Fibroblast of skin of right quadriceps (primary cell): ENCODE data around the gene ZFHX3.
"Not testable (repeated sequence)": the region's sequence is repeated elsewhere in the genome, so short reads cannot be mapped to it uniquely, and the experiment has no call there.

Source experiments
- DNase-seq: peaks from one replicate; pipeline ENCODE4 v3.0.0-alpha.2; 2013

ZFHX3 gene, protein sequence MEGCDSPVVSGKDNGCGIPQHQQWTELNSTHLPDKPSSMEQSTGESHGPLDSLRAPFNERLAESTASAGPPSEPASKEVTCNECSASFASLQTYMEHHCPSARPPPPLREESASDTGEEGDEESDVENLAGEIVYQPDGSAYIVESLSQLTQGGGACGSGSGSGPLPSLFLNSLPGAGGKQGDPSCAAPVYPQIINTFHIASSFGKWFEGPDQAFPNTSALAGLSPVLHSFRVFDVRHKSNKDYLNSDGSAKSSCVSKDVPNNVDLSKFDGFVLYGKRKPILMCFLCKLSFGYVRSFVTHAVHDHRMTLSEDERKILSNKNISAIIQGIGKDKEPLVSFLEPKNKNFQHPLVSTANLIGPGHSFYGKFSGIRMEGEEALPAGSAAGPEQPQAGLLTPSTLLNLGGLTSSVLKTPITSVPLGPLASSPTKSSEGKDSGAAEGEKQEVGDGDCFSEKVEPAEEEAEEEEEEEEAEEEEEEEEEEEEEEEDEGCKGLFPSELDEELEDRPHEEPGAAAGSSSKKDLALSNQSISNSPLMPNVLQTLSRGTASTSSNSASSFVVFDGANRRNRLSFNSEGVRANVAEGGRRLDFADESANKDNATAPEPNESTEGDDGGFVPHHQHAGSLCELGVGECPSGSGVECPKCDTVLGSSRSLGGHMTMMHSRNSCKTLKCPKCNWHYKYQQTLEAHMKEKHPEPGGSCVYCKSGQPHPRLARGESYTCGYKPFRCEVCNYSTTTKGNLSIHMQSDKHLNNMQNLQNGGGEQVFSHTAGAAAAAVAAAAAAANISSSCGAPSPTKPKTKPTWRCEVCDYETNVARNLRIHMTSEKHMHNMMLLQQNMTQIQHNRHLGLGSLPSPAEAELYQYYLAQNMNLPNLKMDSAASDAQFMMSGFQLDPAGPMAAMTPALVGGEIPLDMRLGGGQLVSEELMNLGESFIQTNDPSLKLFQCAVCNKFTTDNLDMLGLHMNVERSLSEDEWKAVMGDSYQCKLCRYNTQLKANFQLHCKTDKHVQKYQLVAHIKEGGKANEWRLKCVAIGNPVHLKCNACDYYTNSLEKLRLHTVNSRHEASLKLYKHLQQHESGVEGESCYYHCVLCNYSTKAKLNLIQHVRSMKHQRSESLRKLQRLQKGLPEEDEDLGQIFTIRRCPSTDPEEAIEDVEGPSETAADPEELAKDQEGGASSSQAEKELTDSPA (N-terminal part only)

DNA sequence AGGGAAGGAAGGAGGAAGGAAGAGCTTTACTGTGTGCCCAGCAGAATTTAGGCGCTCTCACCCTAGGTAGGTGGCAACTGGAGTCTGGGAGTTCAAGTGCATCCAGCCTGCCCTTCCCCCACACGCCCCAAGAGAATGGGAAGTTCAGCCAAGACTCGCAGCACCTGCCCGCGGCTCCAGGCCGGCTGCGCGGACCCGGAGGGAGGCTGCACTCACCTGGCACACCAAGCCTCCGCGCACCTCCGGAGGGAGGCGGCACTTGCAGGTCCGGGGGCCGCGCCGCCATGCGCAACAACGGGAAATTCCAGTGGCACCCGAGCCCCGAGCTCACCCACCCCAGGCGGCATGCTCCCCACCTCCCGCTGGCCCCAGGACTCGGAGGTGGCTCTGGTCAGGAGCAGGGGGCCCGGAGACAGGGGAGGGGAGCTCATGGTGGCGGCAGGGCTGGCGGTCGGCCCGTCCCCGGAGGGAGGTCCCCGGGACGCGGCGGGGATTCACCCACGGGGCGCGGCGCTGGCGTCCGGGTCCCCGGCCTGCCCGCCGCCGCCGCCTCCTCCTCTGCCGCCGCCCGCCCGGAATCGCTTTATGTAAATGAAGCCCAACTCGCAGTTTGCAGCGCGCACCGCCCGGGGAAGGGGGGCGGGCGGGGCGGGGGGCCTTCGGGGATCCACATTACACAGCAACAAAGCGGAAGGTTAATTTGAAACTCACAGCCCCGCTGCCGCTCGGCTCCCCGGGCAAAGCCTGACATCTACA lies at the start of gene ZFHX3:
Gene ZFHX3 (minus strand): TSS at position 593 of the 756 bp plus-strand sequence. CDS start 87,983 bp downstream, outside the sequence.
- peak; percentile 57 for DNase-seq

DNA sequence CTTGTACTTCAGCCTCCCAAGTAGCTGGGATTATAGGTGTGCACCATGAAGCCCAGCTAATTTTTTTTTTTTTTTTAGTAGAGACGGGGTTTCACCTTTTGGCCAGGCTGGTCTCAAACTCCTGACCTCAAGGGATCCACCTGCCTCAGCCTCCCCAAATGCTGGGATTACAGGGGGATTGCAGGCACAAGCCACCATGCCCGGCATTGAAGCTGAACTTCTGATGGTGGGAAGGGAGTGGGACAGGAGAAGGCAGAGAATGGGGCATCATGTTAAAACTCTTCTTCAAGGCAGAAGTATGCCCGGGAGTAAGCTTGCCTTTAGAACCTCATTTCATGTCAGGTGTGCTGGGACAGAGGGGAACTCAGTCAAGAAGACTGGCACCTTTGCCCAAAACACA lies 48.6 kb upstream of the ZFHX3 start:
- no peak for DNase-seq

DNA sequence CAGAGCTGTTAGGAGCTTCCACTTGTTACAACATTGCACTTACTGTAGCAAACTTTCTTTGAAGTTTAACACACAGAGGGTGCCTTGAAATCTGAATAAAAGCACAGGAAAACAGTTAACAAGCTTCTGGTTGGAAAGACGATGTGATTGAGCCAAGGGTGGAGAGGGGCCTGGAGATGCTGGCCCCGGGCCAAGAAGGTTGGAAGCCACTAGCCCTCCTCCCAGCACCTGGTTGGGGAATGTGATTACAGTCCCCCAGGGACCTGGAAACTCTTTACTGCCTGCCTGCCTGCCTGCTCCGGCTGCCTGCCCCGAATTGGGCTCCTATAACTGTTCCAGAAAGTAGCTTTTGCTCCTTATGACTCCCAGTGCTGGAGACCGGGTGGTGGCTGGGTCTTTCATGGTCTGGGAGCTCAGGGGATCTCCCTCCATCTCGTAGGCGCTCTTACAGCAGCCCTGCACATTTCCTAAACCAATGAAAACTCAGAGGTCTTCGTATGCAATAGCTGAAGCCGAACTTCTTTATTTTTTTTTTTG lies 48.0 kb upstream of the ZFHX3 start:
- peak; percentile 54 for DNase-seq

DNA sequence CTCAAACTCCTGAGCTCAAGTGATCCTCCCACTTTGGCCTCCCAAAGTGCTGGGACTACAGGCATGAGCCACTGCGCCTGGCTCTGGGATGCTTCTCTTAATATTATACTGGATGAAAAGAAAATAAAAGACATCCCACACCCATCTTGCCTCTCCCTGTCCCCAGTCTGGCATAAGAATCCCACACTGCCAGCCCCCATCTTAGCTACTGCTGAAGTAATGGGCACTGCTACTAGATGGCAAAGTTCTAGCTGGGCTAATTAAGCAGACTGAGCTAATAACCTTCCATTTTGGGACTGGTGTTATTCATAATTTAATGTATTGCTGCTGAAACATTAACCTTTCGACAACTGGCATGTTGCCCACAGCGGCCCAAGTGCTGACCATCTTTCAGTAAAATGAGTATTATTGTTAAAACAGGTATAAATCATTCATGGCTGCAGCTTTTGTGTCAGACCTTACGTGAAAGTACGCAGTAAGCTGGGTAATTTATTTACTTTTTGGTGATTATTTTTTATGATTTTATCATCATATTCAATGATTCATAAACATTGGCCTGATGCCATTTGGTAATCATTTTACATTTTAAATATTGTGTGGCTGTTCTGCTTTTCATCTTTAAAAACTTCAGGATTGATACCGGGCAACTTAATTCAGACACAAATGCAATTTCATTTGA lies 47.4 kb upstream of the ZFHX3 start:
- no peak for DNase-seq

DNA sequence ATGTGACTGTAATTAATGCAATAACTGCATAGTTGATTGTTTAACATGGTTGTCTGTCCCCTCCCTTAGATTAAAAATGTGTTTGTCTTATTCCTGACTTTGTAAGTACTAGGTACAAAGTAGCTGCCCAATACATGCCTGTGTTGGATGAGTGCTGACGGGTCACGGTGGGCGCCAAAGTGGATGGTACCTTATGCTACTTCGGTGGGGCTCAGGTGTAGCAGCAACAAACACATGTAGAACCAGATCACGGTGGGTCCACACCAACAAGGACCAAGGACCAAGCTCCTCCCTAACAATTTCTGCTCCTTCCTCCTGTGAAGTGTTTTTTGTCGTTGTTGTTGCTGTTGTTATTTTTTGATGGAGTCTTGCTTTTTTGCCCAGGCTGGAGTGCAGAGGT lies 46.4 kb upstream of the ZFHX3 start:
- DNase-seq = no peak

DNA sequence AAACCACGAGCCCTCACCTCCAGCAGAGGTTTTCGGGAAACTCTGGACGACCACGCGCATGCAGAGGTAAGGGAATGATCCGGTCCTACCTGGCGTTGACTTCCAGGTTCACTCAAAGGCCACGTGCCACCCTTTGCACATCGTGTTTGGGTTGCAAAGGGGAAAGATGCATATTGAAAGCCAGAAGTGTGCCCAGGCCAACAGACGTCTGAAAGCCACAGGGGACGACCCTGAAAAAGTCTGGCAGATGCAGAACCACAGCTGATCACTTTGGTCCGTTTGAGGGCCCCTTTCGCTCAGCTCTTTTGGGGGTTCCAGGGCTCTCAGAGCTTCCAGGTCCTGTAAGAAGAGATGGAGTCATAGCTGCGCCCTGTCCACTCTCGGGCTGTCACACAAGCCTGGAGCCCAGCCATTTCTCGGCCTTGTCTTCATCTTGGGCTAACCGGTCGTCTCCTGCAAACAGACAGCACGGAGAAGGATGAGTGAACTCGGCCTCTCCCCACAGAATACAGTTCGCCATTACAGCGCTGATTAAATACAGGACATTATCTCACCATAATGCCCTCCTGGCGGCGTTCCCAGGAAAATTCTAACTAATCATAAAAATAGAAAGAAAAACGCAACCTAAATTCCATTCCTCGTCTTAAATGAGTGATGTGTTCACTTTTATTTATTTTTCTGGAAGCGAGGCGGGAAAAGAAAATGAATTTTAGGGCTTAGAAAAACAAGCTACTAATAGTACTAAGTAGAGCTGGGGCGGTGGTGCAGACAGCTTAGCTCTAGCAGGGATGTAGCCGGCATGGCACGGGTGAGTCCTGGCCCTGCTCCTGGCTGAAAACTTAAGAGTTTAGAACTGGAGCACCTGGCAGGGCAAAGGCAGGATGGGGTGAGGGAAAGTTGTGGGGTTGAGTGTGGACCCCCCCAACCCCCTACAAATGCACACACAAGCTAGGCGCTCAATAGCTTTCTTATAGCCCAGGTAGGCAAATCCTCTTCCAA lies 45.5 kb upstream of the ZFHX3 start:
- DNase-seq = peak; percentile 62

DNA sequence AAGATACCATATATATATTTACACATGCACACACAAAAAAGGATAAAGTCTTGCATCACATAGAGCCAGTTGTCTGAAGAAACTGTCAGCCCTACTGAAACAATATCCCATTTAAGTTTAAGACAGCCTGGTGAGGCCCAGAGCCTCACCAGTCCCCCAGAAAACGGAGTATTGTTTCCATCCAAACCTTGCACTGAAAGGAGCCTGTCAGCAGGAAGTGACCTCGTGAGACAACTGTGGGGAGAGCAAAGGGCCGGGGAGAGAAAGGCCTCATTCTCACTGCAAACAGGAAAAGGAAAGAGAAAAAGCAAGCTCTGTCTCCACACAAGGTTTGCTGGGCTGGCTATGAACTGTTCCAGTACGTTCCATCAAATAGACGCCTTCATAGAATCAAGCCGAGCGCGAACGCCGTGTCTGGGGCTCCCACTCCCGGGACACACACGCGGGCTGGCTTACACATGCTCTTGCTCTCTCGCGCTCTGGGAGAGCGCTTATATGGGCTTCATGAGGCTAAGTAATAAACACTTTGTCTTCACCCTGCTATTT lies 44.4 kb upstream of the ZFHX3 start:
- DNase-seq = no peak

DNA sequence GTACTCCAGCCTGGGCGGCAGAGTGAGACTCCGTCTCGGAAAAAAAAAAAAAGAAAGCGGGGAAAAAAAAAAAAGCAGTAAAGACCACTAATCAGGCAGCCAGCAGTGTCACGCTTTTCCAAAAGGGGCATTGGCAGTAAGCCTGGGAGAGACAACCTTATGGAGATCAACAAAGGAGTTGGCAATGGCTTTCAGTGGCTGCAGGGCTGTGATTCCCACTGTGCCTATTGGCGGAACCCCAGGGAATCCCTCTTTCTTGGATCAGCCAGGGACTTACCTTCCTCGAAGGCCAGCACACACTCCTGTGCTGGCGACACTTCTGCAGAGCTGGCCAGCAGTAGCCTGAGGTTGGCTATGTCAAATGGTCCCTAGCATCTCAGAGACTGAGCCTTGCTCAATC lies 43.2 kb upstream of the ZFHX3 start:
- DNase-seq = no peak

DNA sequence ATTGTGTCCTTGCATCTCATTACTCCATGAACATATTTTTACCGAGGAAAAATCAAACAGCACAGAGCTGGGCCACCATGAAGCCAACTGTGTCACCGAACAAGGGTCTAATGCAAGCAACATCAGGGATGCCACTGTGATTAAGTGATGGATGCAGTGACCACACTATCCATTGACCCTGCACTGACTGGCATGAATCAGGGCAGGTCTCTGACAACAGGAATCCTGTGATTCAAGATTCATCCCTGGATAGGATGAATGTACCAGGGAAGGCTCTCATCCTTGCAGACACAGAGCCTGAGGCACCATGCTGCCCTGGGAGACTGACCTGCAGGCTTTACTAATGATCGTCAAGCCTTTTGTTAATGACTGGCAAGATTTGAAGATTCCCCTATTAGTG lies 41.5 kb upstream of the ZFHX3 start:
- no peak for DNase-seq

DNA sequence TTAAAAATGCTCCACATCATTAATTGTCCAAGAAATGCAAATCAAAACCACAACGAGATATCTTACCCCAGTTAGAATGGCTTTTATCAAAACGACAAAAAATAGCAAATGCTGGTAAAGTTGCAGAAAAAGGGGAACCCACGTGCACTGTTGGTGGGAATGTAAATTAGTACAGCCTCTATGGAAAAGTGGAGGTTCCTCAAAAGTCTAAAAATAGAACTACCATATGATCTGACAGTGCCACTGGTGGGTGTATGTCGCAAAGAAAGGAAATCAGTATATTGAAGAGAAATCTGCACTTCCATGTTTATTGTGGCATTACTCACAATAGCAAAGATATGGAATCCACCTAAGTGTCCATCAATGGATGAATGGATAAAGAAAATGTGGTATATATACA lies 38.2 kb upstream of the ZFHX3 start:
- DNase-seq = no peak

DNA sequence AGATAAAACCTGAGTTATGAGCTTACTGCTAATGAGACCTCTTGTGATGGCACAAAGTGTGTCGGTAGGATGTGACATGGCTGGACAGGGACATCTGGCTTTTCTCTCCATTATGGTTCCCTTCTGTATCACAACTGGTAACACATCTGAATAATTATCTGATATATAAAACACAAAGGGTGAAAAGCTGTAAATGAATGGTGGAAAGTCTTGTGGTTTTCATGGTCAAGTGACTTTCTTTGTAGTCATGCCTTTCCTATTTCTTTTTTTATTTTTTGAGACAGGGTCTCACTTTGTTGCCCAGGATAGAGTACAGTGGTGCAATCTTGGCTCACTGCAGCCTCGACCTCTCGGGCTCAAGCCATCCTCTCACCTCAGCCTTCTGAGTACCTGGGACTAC lies 35.3 kb upstream of the ZFHX3 start:
- DNase-seq = no peak

DNA sequence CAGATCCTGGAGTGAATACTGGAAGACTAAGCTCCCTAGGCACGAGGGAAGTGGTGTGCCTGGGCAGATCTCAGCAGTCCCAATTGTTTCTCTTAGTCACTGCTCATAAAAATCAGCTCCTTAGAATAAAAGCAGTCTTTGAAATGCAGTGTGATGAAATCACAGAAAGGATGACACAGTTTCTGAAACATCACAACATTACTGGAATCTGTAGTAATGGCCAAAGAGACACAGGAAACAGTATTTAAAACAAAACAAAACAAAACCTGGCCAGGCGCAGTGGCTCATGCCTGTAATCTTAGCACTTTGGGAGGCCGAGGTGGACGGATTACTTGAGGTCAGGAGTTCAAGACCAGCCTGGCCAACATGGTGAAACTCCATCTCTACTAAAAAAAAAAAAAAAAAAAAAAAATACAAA lies 34.7 kb upstream of the ZFHX3 start:
- peak; percentile 95 for DNase-seq

DNA sequence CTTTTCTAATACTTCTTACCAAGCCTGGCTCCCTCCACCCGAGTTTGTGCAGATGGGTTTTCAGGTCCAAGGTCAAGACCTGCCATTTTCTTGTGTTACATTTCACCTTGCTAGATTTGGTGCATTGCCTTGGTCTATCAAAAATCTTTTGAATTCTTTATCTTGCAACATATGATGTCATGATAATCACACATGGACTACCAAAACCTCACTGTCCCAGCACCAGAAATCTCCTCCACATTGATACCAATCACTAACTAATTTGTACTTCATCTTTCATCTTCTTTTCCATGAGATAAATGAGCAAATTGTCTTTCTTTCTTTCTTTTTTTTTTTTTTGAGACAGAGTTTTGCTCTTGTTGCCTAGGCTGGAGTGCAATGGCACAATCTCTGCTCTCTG lies 33.0 kb upstream of the ZFHX3 start:
- no peak for DNase-seq

DNA sequence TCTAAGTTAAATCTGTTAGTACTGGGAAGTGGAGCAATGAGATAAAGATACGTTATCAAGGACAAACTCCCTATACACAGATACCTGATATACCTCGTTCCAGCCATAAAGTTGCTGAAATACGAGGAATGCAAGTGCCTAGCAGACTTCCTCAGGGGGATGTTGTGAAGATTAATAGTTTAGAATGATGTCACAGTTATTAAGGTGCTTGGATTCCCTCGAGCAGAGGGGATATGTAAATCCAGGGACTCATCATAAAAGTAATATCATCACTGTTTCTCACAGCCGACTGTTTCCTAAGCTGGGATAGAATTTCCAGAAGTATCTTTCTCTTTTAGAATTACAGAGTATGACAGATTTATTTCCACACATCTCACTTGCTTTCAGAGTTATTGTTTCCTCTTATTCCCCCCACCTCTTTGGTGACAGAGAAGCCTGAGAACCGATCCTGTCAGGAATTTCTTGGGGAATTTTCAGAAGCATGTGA lies 28.4 kb upstream of the ZFHX3 start:
- DNase-seq = no peak

DNA sequence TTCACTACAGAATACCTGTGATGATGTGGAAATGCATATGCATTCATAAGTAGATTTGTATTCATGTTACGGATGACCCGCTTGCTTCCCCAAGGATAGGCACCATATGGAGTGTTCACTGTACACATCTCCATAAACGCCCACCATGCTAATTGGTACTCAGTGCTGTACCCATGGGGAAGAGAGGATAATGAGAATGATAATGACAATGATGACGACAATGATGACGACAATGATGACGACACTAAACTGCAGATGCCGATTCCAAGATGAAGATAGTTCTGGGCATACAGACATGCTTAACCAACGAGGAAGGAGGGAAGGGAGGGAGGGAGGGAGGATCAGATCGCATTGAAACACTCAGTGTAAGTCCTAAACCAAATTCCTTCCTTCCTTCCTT lies 26.5 kb upstream of the ZFHX3 start:
- no peak for DNase-seq

DNA sequence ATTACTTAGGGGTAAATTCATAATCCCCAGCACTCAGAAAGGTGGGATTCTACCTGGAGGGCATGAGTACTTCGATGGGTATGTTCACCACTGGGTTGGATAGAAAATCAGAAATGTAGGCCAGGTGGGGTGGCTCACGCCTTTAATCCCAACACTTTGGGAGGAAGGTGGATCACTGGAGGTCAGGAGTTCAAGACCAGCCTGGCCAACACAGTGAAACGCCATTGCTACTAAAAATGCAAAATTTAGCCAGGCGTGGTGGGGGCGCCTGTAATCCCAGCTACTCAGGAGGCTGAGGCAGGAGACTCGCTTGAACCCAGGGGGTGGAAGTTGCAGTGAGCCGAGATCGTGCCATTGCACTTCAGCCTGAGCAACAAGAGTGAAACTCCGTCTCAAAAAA lies 24.1 kb upstream of the ZFHX3 start:
- not testable (repeated sequence) for DNase-seq

DNA sequence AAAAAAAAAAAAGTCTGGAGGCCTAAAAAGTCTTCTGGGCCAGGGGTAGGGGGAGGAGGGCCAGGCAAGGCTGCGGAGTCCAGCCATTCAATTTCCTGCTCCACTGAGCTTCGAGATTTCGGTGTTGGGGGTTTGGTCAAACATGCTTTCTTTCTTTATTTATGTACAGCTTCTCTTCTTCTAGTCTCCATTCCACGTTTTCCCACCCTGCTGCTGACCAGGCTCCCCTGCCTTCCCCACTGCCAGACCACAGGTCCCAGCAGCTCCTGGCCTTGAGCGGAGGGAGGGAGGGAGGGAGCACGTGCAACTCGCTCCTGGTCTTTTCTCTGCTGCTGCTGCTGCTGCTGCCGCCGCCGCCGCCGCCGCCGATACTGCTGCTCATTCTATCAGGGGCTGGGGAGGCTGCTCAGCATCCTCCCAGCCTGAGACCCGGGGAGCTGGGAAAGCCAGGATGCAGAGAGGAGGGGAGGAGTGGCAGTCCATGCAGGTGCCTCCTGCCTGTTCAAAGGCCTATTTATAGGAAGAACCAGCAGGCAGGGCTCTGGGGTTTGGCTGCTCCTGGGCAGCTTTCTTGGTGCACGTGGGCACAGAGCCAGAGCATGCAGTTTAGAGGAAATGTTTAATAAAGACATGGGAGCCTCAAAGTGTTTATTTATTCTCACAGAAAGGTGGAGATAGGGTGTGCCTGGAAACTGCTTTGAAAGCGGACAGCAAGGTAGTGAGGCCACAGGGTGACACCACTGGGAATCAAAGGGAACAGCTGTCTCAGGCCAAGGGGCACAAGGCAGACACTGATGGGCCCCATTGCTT lies 23.4 kb upstream of the ZFHX3 start:
- no peak for DNase-seq

DNA sequence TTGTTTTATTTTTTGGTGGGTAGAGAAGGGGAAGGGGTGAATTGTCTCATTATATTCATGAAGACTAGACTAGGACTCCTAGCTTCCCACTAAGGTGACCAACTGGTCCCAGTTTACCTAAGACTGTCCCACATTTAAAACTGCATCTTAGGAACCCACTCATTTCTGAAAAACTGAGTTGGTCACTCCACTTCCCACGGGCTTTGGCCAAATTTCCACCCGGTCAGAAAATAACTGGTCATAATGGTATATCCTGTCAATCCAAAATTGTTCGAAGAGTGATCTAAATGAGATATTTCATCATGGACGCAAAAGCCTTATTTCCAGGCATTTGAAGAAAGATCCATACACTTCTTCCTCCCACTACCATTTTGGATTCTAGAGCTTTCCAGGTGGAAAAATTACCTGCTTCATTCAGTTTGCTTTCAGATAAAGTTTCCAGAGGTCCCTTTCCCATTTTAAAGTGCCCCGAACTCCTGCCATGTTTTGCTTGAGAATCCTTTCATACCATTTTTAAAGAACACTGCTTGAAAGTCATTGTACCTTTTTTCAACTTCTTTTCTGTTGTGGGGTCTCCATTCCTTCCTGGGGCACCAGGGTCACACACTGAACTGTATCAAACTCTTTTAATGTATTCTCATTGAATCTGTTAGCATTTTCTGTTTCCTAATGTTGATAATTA lies 21.8 kb upstream of the ZFHX3 start:
- DNase-seq = no peak
